B cell (primary cell): ENCODE measurements around the gene NKG7. TPM values are rescaled to one million over a fixed set of nuclear protein-coding genes. Genes with fewer than 3 reads are reported as not detected.
A peak's percentile ranks its signal among the peaks of the same experiment; 100 is the strongest.

ENCODE experiments used
- ATAC-seq: fragments of 200-7000 bp; cut with Tn5 transposase; one replicate; pipeline ENCODE4 v1.10.0; 2021; ENCODE audit warnings: low read depth, mild to moderate bottlenecking, moderate number of reproducible peaks, moderate library complexity
- CTCF ChIA-PET: fragments of 350-600 bp; sonication (Branson Sonifier 250); formaldehyde crosslinking; loops from one replicate; lab custom pipeline; 2021; ENCODE audit warnings: antibody characterized with exemption, inconsistent platforms; lab: Charles Lee
- POLR2A ChIA-PET: fragments of 350-600 bp; sonication (Branson Sonifier 250); formaldehyde crosslinking; loops from one replicate; lab custom pipeline; 2021; ENCODE audit warnings: antibody characterized with exemption; lab: Charles Lee
- DNase-seq: peaks from one replicate; pipeline ENCODE4 v3.0.0; 2013
- H2AFZ ChIP-seq: 2 replicates; pipeline ENCODE4 v1.6.1; 2012; ENCODE audit warnings: mild to moderate bottlenecking, low read depth, low read length; ENCODE audit not compliant: insufficient read depth, poor library complexity, severe bottlenecking
- H3K27ac ChIP-seq, 2 donors: 1 replicate in 1 of 2; 2 replicates in 1 of 2; pipeline ENCODE4 v1.5.1; 2012 to 2013; ENCODE audit warnings: low read length in 2 of 2, mild to moderate bottlenecking in 2 of 2, moderate library complexity in 1 of 2
- H3K27me3 ChIP-seq, 4 experiments: fragments of 200-600 bp in 1 of 4; sonication (generic) in 1 of 4; replicated peaks in 1 of 4; 1 replicate in 2 of 4; 2 replicates in 2 of 4; pipeline versions ENCODE4 v1.6.1 to v1.7.0; 2013 to 2016; ENCODE audit warnings: low read length in 3 of 4, mild to moderate bottlenecking in 2 of 4, mixed read lengths in 1 of 4, moderate library complexity in 1 of 4; ENCODE audit not compliant: insufficient read depth in 4 of 4, control insufficient read depth in 3 of 4; ENCODE audit errors: control extremely low read depth in 1 of 4
- H3K36me3 ChIP-seq, 2 experiments: replicated peaks in 1 of 2; 1 replicate in 1 of 2; 2 replicates in 1 of 2; pipeline versions ENCODE4 v1.6.1 to v1.7.1; 2013; ENCODE audit warnings: low read length in 1 of 2; ENCODE audit not compliant: insufficient read depth in 2 of 2, control insufficient read depth in 1 of 2; ENCODE audit errors: control extremely low read depth in 1 of 2, extremely low read depth in 1 of 2
- H3K4me1 ChIP-seq, 2 donors: fragments of 200-600 bp in 1 of 2; sonication (generic) in 1 of 2; 1 replicate in 1 of 2; 2 replicates in 1 of 2; pipeline versions ENCODE4 v1.5.1 to v1.6.1; 2013 to 2017; ENCODE audit warnings: low read length in 2 of 2; ENCODE audit not compliant: control insufficient read depth in 2 of 2, insufficient read depth in 2 of 2
- H3K4me2 ChIP-seq: replicated peaks from 2 replicates; pipeline ENCODE3; 2012; ENCODE audit warnings: mild to moderate bottlenecking, low read depth, low read length; ENCODE audit not compliant: poor library complexity, severe bottlenecking
- H3K4me3 ChIP-seq, 5 experiments: fragments of 200-600 bp in 1 of 5; sonication (generic) in 1 of 5; 1 replicate in 3 of 5; 2 replicates in 2 of 5; pipeline versions ENCODE4 v1.5.1 to v1.7.0; 2011 to 2016; ENCODE audit warnings: low read length in 4 of 5, mild to moderate bottlenecking in 4 of 5, low read depth in 2 of 5, control low read depth in 1 of 5, moderate library complexity in 1 of 5; ENCODE audit not compliant: insufficient read depth in 1 of 5; ENCODE audit errors: control extremely low read depth in 1 of 5, extremely low read depth in 1 of 5
- H3K79me2 ChIP-seq: fragments of 200-600 bp; sonication (generic); one replicate; pipeline ENCODE4 v1.6.0; 2016; ENCODE audit warnings: low read length; ENCODE audit not compliant: control insufficient read depth, insufficient read depth
- H3K9ac ChIP-seq: fragments of 200-600 bp; sonication (generic); 2 replicates; pipeline ENCODE4 v1.6.1; 2017; ENCODE audit warnings: mild to moderate bottlenecking, low read length, moderate library complexity
- H3K9me3 ChIP-seq, 3 donors: one replicate each; pipeline versions ENCODE4 v1.6.1 to v1.7.1; 2013; ENCODE audit warnings: low read length in 2 of 3; ENCODE audit not compliant: control insufficient read depth in 2 of 3, insufficient read depth in 1 of 3; ENCODE audit errors: control extremely low read depth in 1 of 3
- H4K20me1 ChIP-seq: 2 replicates; pipeline ENCODE4 v1.6.0; 2012; ENCODE audit warnings: mild to moderate bottlenecking, low read length; ENCODE audit not compliant: insufficient read depth, control insufficient read depth, poor library complexity, severe bottlenecking
- H3K27ac Mint-ChIP-seq: one replicate; pipeline ENCODE4 v1.8.0; 2021; ENCODE audit warnings: mixed read lengths
- H3K27me3 Mint-ChIP-seq: one replicate; pipeline ENCODE4 v1.8.0; 2021; ENCODE audit warnings: mixed read lengths
- H3K4me1 Mint-ChIP-seq: one replicate; pipeline ENCODE4 v1.8.0; 2021; ENCODE audit warnings: mixed read lengths
- H3K4me3 Mint-ChIP-seq: one replicate; pipeline ENCODE4 v1.8.0; 2021; ENCODE audit warnings: mixed read lengths
- H3K9me3 Mint-ChIP-seq: one replicate; pipeline ENCODE4 v1.8.0; 2022; ENCODE audit warnings: mixed read lengths; ENCODE audit not compliant: insufficient read depth
- EZH2 ChIP-seq: IDR thresholded peaks from 2 replicates; pipeline ENCODE4 v1.6.1; 2012; ENCODE audit warnings: borderline replicate concordance, low read depth, mild to moderate bottlenecking, moderate library complexity, low read length; ENCODE audit not compliant: insufficient read depth, poor library complexity, severe bottlenecking
- WGBS: methylation state at CpG from one replicate; pipeline ENCODE4 v1.1.5; 2013; ENCODE audit warnings: missing lambda C conversion rate; ENCODE audit not compliant: insufficient coverage; 5-methylcytosine and 5-hydroxymethylcytosine counted together
- intact Hi-C: fragments of 100-400 bp; cut with micrococcal nuclease; formaldehyde crosslinking; loops from one replicate; pipeline ENCODE4 v1.10.0; 2022
- polyA plus RNA-seq: library from polyadenylated mRNA; depleted of rRNA; stranded (reverse); fragments of >200 nt; gene quantifications from 2 replicates; pipeline ENCODE4 v1.2.3, GENCODE V29; 2012
- total RNA-seq, 2 donors: library from RNA; stranded (reverse); fragments of 120-200 nt in 1 of 2; gene quantifications; 1 replicate in 1 of 2; 2 replicates in 1 of 2; pipeline versions ENCODE4 v1.2.3 to v1.2.4, GENCODE V29; 2013 to 2022
- TF ChIP-seq, protein P1 (sequence below): fragments of 200-600 bp; IDR thresholded peaks from one replicate; pipeline ENCODE4 v1.8.0; 2022; ENCODE audit warnings: antibody characterized with exemption, mild to moderate bottlenecking

Gene NKG7
- total and polyA plus RNA-seq, 2 donors (not counting 1 experiment from before 2014, with no cell fraction given), result 1.9 to 6.6 TPM

DNA sequence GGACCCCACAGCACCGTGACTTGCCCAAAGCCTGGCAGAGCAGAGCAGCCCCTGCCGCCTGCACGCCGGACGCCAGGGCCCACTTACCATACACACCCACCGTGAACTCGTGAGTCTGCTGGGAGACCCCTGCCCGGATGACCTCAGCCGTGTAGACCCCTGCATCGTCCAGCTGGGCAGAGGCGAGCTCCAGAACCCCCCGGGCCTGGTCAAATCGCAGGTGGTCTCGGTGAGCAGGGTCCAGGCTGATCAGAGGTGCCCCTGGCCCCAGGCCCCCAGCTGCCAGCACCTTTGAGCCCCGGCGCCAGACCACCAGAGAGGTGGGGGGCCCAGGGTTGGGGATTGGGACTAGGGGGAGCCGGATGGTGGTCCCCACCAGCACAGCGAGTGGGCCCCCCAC is 31.4 kb downstream of the NKG7 start:
- peaks cover 43 to 65% of the 10 kb centered on the region in 2 donors for H3K4me1 ChIP-seq
- 94% methylated on average over 18 of the region's 18 CpGs for WGBS
- intact Hi-C loops, result no loop called here
- no peaks in the 10 kb centered on the region for H3K9me3 ChIP-seq
- CTCF ChIA-PET, result interaction anchor here (0.8 to 7.0 kb wide), 10 partner anchors 23 to 318 kb away, joined by 3 to 70 read pairs (median 22); partner anchors contain the start of gene SIGLEC10
- peak overlapping the region; percentile 72 for H3K27ac Mint-ChIP-seq
- no peak overlapping the region for H3K4me3 ChIP-seq
- H4K20me1 ChIP-seq, result no peaks in the 10 kb centered on the region
- no peak overlapping the region for H2AFZ ChIP-seq
- ATAC-seq (no peak), DNase-seq (no peak)
- no peaks in the 10 kb centered on the region for H3K27me3 ChIP-seq
- TF ChIP-seq, protein P1, sequence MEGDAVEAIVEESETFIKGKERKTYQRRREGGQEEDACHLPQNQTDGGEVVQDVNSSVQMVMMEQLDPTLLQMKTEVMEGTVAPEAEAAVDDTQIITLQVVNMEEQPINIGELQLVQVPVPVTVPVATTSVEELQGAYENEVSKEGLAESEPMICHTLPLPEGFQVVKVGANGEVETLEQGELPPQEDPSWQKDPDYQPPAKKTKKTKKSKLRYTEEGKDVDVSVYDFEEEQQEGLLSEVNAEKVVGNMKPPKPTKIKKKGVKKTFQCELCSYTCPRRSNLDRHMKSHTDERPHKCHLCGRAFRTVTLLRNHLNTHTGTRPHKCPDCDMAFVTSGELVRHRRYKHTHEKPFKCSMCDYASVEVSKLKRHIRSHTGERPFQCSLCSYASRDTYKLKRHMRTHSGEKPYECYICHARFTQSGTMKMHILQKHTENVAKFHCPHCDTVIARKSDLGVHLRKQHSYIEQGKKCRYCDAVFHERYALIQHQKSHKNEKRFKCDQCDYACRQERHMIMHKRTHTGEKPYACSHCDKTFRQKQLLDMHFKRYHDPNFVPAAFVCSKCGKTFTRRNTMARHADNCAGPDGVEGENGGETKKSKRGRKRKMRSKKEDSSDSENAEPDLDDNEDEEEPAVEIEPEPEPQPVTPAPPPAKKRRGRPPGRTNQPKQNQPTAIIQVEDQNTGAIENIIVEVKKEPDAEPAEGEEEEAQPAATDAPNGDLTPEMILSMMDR, result no peak
- TF ChIP-seq EZH2, result no peak
- peaks cover 54% of the 10 kb centered on the region for H3K4me1 Mint-ChIP-seq
- H3K4me2 ChIP-seq, result no peak overlapping the region
- POLR2A ChIA-PET, result interaction anchor here (1.1 to 2.0 kb wide), 2 partner anchors 25 to 54 kb away, joined by 5 to 11 read pairs; partner anchors contain the start of gene ETFB
- H3K9ac ChIP-seq, result no peak overlapping the region
- no peaks in the 10 kb centered on the region for H3K79me2 ChIP-seq
- peak overlapping the region; percentile 78 for H3K4me3 Mint-ChIP-seq
- H3K36me3 ChIP-seq, result peaks cover 0 to 5% of the 10 kb centered on the region in 2 experiments
- H3K27ac ChIP-seq, result peak overlapping the region in 1 of 2 donors; percentile 63
- no peaks in the 10 kb centered on the region for H3K9me3 Mint-ChIP-seq
- no peaks in the 10 kb centered on the region for H3K27me3 Mint-ChIP-seq
